Endothelial cell of umbilical vein (primary cell): ENCODE data around the gene DUSP22.

Experiments used
- CTCF ChIP-seq, 2 donors: IDR thresholded peaks; 1 replicate in 1 of 2; 2 replicates in 1 of 2; pipeline ENCODE4 v1.5.1; 2011; ENCODE audit warnings: low read length in 2 of 2, mild to moderate bottlenecking in 2 of 2, moderate library complexity in 2 of 2, control low read depth in 1 of 2, inconsistent platforms in 1 of 2, low read depth in 1 of 2; ENCODE audit not compliant: insufficient read depth in 1 of 2; ENCODE audit errors: extremely low read depth in 1 of 2
- EZH2 ChIP-seq: IDR thresholded peaks from 2 replicates; pipeline ENCODE4 v1.6.1; 2012; ENCODE audit warnings: borderline replicate concordance, low read depth, mild to moderate bottlenecking, moderate library complexity, low read length, inconsistent platforms; ENCODE audit not compliant: severe bottlenecking
- GATA2 ChIP-seq: IDR thresholded peaks from 2 replicates; pipeline ENCODE4 v1.7.0; 2011; ENCODE audit warnings: low read depth, mild to moderate bottlenecking, moderate library complexity, mixed read lengths, low read length; ENCODE audit not compliant: insufficient read length, insufficient read depth
- JUN ChIP-seq: IDR thresholded peaks from 2 replicates; pipeline ENCODE4 v1.6.1; 2011; ENCODE audit warnings: borderline replicate concordance, low read depth; ENCODE audit not compliant: insufficient read length, insufficient read depth
- POLR2A ChIP-seq: IDR thresholded peaks from 2 replicates; pipeline ENCODE4 v1.6.1; 2012; ENCODE audit warnings: low read depth, mild to moderate bottlenecking, control low read depth, low read length
- POLR2AphosphoS5 ChIP-seq: IDR thresholded peaks from 2 replicates; pipeline ENCODE4 v1.6.1; 2012; ENCODE audit warnings: low read depth, mild to moderate bottlenecking, control low read depth, low read length, moderate library complexity; ENCODE audit not compliant: insufficient read depth

GRCh38 chr6:397056-397455, 104.8 kb downstream of the DUSP22 start:
- TF ChIP-seq CTCF (IDR thresholded peaks at IDR 0.05; ENCODE audit: extremely low read depth in 1 of 2, insufficient read depth in 1 of 2, low read depth in 1 of 2, low read length in 2 of 2) (no peak), POLR2AphosphoS5 (no peak), POLR2A (no peak), GATA2 (no peak), EZH2 (no peak), JUN (no peak)
